H1 (cell line): ENCODE results near the gene ECSIT. TPM values are rescaled to one million over a fixed set of nuclear protein-coding genes. Genes with fewer than 3 reads are reported as not detected.

Experiments used
- CTCF ChIA-PET: fragments of 300-600 bp; sonication (Branson Sonifier 250); formaldehyde crosslinking; loops from one replicate; lab custom pipeline; 2021; ENCODE audit not compliant: partially characterized antibody; lab: Charles Lee
- POLR2A ChIA-PET: fragments of 300-600 bp; sonication (Branson Sonifier 250); formaldehyde crosslinking; loops from one replicate; lab custom pipeline; 2021; ENCODE audit warnings: inconsistent platforms; ENCODE audit not compliant: partially characterized antibody; lab: Charles Lee
- DNase-seq, 2 experiments: peaks; one replicate each; pipeline versions ENCODE4 v3.0.0 to v3.0.0-alpha.2; 2010 to 2022; ENCODE audit warnings: low spot score in 2 of 2, low read depth in 1 of 2, mixed read lengths in 1 of 2
- FAIRE-seq: peaks from 2 replicates; lab custom pipeline; 2011; peaks lifted over from hg19 to GRCh38; lab: Jason Lieb, UNC
- H2AFZ ChIP-seq: 2 replicates; pipeline ENCODE4 v1.8.1; 2012; ENCODE audit warnings: low read length, inconsistent platforms
- H2AK5ac ChIP-seq: 2 replicates; pipeline ENCODE4 v1.6.1; 2013; ENCODE audit warnings: low read depth, low read length
- H2BK120ac ChIP-seq: replicated peaks from 2 replicates; pipeline ENCODE3; 2013; ENCODE audit warnings: low read depth, low read length, inconsistent platforms
- H2BK12ac ChIP-seq: 2 replicates; pipeline ENCODE4 v1.6.1; 2013; ENCODE audit warnings: low read depth, low read length
- H2BK15ac ChIP-seq: 2 replicates; pipeline ENCODE4 v1.6.1; 2013; ENCODE audit warnings: low read length
- H2BK20ac ChIP-seq: 2 replicates; pipeline ENCODE4 v1.6.1; 2013; ENCODE audit warnings: low read length
- H2BK5ac ChIP-seq: 2 replicates; pipeline ENCODE4 v1.6.1; 2013; ENCODE audit warnings: low read depth, low read length
- H3K14ac ChIP-seq: 2 replicates; pipeline ENCODE4 v1.6.1; 2013; ENCODE audit warnings: inconsistent platforms; ENCODE audit not compliant: insufficient read length
- H3K18ac ChIP-seq: 2 replicates; pipeline ENCODE4 v1.6.1; 2013; ENCODE audit warnings: low read length; ENCODE audit errors: extremely low read depth
- H3K23ac ChIP-seq: 2 replicates; pipeline ENCODE4 v1.6.1; 2013; ENCODE audit warnings: inconsistent platforms; ENCODE audit not compliant: insufficient read length
- H3K23me2 ChIP-seq: 2 replicates; pipeline ENCODE4 v1.6.1; 2013; ENCODE audit warnings: low read depth, low read length
- H3K27ac ChIP-seq: 2 replicates; pipeline ENCODE4 v1.6.1; 2011; ENCODE audit warnings: low read depth, low read length, inconsistent platforms
- H3K27me3 ChIP-seq, 4 experiments: replicated peaks in 1 of 4; 1 replicate in 1 of 4; 2 replicates in 3 of 4; pipeline versions ENCODE4 v1.6.1 to v1.8.1; 2011 to 2013; ENCODE audit warnings: low read length in 3 of 4, mild to moderate bottlenecking in 3 of 4, inconsistent platforms in 2 of 4, mixed read lengths in 2 of 4, moderate library complexity in 1 of 4; ENCODE audit not compliant: control insufficient read depth in 3 of 4, insufficient read depth in 3 of 4; ENCODE audit errors: extremely low read depth in 1 of 4
- H3K36me3 ChIP-seq, 4 experiments: 2 replicates each; pipeline versions ENCODE4 v1.6.1 to v1.8.1; 2011 to 2013; ENCODE audit warnings: mild to moderate bottlenecking in 4 of 4, low read length in 3 of 4, moderate library complexity in 2 of 4, control low read depth in 1 of 4, inconsistent platforms in 1 of 4; ENCODE audit not compliant: insufficient read depth in 4 of 4, control insufficient read depth in 2 of 4
- H3K4ac ChIP-seq: replicated peaks from 2 replicates; pipeline ENCODE3; 2013; ENCODE audit warnings: low read length, low read depth, mixed read lengths, inconsistent platforms; ENCODE audit not compliant: insufficient read length
- H3K4me1 ChIP-seq, 4 experiments: replicated peaks in 1 of 4; 1 replicate in 1 of 4; 2 replicates in 3 of 4; pipeline versions ENCODE4 v1.6.1 to v1.8.1; 2011 to 2013; ENCODE audit warnings: low read length in 3 of 4, inconsistent platforms in 2 of 4, mixed read lengths in 1 of 4; ENCODE audit not compliant: insufficient read depth in 4 of 4, control insufficient read depth in 3 of 4
- H3K4me2 ChIP-seq, 2 experiments: 2 replicates each; pipeline versions ENCODE4 v1.6.1 to v1.8.1; 2011 to 2013; ENCODE audit warnings: low read depth in 2 of 2, low read length in 2 of 2, control low read depth in 1 of 2, inconsistent platforms in 1 of 2, mild to moderate bottlenecking in 1 of 2; ENCODE audit not compliant: insufficient read depth in 1 of 2
- H3K4me3 ChIP-seq, 4 experiments: fragments of 200-600, 300-600 bp in 1 of 4; sonication (generic), shearing (Covaris generic), sonication (Bioruptor Twin) in 1 of 4; 2 replicates each; pipeline versions ENCODE4 v1.5.1 to v1.8.1; 2011 to 2016; ENCODE audit warnings: low read length in 4 of 4, low read depth in 3 of 4, control low read depth in 2 of 4, inconsistent platforms in 2 of 4, mild to moderate bottlenecking in 2 of 4, mixed read lengths in 1 of 4, moderate library complexity in 1 of 4; ENCODE audit not compliant: insufficient read depth in 2 of 4; ENCODE audit errors: extremely low read depth in 1 of 4
- H3K56ac ChIP-seq: replicated peaks from 2 replicates; pipeline ENCODE3; 2013; ENCODE audit warnings: low read depth, mild to moderate bottlenecking, mixed read lengths, low read length, inconsistent platforms; ENCODE audit not compliant: insufficient read length
- H3K79me1 ChIP-seq: 2 replicates; pipeline ENCODE4 v1.6.1; 2013; ENCODE audit warnings: low read depth, low read length, control low read depth
- H3K79me2 ChIP-seq, 2 experiments: 2 replicates each; pipeline versions ENCODE4 v1.6.1 to v1.8.1; 2012 to 2013; ENCODE audit warnings: low read length in 2 of 2, mild to moderate bottlenecking in 2 of 2, inconsistent platforms in 1 of 2; ENCODE audit not compliant: insufficient read depth in 2 of 2, control insufficient read depth in 1 of 2
- H3K9ac ChIP-seq, 4 experiments: replicated peaks in 1 of 4; 1 replicate in 1 of 4; 2 replicates in 3 of 4; pipeline versions ENCODE4 v1.6.1 to v1.8.1; 2011 to 2013; ENCODE audit warnings: low read depth in 3 of 4, low read length in 3 of 4, control low read depth in 2 of 4, mild to moderate bottlenecking in 2 of 4, moderate library complexity in 2 of 4, inconsistent platforms in 1 of 4; ENCODE audit errors: extremely low read depth in 1 of 4
- H3K9me3 ChIP-seq, 2 experiments: 2 replicates each; pipeline versions ENCODE4 v1.6.1 to v1.8.1; 2012 to 2013; ENCODE audit warnings: mild to moderate bottlenecking in 2 of 2, moderate library complexity in 2 of 2, control low read depth in 1 of 2, inconsistent platforms in 1 of 2, low read depth in 1 of 2, low read length in 1 of 2, mixed read lengths in 1 of 2; ENCODE audit not compliant: insufficient read depth in 2 of 2
- H4K20me1 ChIP-seq, 2 experiments: replicated peaks in 1 of 2; 2 replicates each; pipeline versions ENCODE3 to v1.8.1; 2011 to 2013; ENCODE audit warnings: inconsistent platforms in 2 of 2, low read length in 2 of 2, mild to moderate bottlenecking in 1 of 2; ENCODE audit not compliant: insufficient read depth in 2 of 2, control insufficient read depth in 1 of 2
- H4K5ac ChIP-seq: 2 replicates; pipeline ENCODE4 v1.6.1; 2013; ENCODE audit warnings: low read length, low read depth, mixed read lengths, inconsistent platforms; ENCODE audit not compliant: insufficient read length
- H4K8ac ChIP-seq: 2 replicates; pipeline ENCODE4 v1.8.0; 2013; ENCODE audit warnings: mild to moderate bottlenecking, moderate library complexity, low read length, inconsistent platforms; ENCODE audit not compliant: insufficient read depth; ENCODE audit errors: extremely low read depth
- H4K91ac ChIP-seq: replicated peaks from 2 replicates; pipeline ENCODE3; 2013; ENCODE audit warnings: low read length, mixed read lengths, inconsistent platforms; ENCODE audit not compliant: insufficient read length
- RFX5 ChIP-seq: IDR thresholded peaks from 2 replicates; pipeline ENCODE4 v1.6.1; 2011; ENCODE audit warnings: low read depth, low read length, improper control_type of control experiment, borderline replicate concordance
- SIX5 ChIP-seq: IDR thresholded peaks from 2 replicates; pipeline ENCODE4 v1.6.1; 2011; ENCODE audit warnings: mild to moderate bottlenecking, low read depth, low read length
- SP2 ChIP-seq: IDR thresholded peaks from 2 replicates; pipeline ENCODE4 v1.6.1; 2012; ENCODE audit warnings: mild to moderate bottlenecking, low read length, inconsistent platforms
- SP4 ChIP-seq: IDR thresholded peaks from 2 replicates; pipeline ENCODE4 v1.6.1; 2012; ENCODE audit warnings: low read length, inconsistent platforms
- WGBS, 2 experiments: shearing (Covaris generic) in 1 of 2; methylation state at CpG; one replicate each; pipeline versions ENCODE4 v1.1.6 to v1.1.7; 2013 to 2015; ENCODE audit warnings: low lambda C conversion rate in 2 of 2, mixed read lengths in 2 of 2, inconsistent platforms in 1 of 2, low coverage in 1 of 2, missing lambda C conversion rate in 1 of 2; ENCODE audit not compliant: insufficient replicate concordance in 2 of 2, insufficient coverage in 1 of 2, insufficient read length in 1 of 2; ENCODE audit errors: extremely low coverage in 1 of 2, missing lambda C conversion rate in 1 of 2; 5-methylcytosine and 5-hydroxymethylcytosine counted together
- polyA plus RNA-seq, 7 experiments: library from polyadenylated mRNA; depleted of rRNA in 3 of 7; stranded (reverse) in 5 of 7; unstranded in 2 of 7; fragments of >200 nt in 5 of 7; fragments of 200-250 nt in 2 of 7; gene quantifications; 1 replicate in 5 of 7; 2 replicates in 1 of 7; 4 replicates in 1 of 7; pipeline versions ENCODE4 v1.2.1 to v1.2.3, GENCODE V29; 2011 to 2013; ENCODE audit warnings: missing spikeins in 2 of 7, mixed read lengths in 2 of 7
- total RNA-seq: library from RNA; stranded (reverse); fragmentation: NEBNext Ultra II Directional; extraction: Animal tissue kit (Norgen Biotek cat#: 25700); gene quantifications from 2 replicates; pipeline ENCODE4 v1.2.1, GENCODE V29; 2021
- TF ChIP-seq, protein P1 (sequence below): IDR thresholded peaks from 2 replicates; pipeline ENCODE4 v1.6.1; 2012; ENCODE audit warnings: inconsistent platforms

Gene ECSIT
- total and polyA plus RNA-seq, 2 of the 8 experiments (the other 6 are each of a cell fraction or from before 2014, with no cell fraction given) = 55.7 to 74.1 TPM

DNA sequence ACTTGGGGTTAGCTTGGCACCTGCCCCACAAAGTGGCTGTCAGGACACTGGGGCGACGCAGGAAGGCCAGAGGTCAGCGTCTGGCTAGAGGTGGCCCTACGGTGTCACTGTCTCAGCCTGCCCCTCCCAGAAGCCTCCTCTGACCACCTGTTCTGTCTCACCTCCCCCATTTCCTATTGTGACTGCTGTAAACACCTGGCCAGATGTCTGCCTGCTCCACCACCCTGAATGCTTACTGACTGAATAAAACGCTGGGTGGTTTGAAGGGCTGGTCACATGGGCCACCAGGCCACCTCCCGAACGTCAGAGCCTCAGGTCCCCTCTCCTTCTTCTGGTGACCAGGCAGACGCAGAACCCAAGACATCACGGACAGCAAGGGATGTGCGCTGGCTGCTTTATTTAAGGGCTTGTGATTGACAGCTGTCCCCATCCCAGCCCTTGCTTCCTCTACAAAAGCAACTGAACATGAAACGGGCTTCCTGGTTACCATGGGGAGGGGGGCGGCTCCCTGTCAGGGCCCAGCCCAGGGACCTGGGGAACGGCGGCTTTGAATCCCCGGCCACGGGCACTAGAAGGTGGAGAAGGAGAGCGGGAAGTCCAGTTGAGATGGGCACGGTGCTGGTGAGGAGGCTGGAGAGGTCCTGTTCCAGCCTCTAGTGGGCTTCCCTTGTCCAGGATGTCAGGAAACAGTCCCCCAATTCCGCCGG lies 23.9 kb upstream of the ECSIT start:
- no peak overlapping the region for H3K27ac ChIP-seq
- ChIA-PET CTCF (interaction anchor here (1.0 to 2.3 kb wide), 9 partner anchors 14 to 67 kb away, joined by 3 to 10 read pairs (median 6); partner anchors contain the start of gene CNN1), POLR2A (interaction anchor here (1.3 to 1.5 kb wide), 3 partner anchors 11 to 45 kb away, joined by 3 to 4 read pairs (median 4); no protein-coding TSS in a partner anchor)
- H3K9ac ChIP-seq = no peak overlapping the region; a peak in 1 of 7 replicates
- H2BK20ac ChIP-seq = no peak overlapping the region
- no peak for DNase-seq
- H4K20me1 ChIP-seq = peaks cover 2 to 24% of the 10 kb centered on the region in 2 experiments
- H2AK5ac ChIP-seq = no peak overlapping the region
- no peak overlapping the region for H4K8ac ChIP-seq
- no peak overlapping the region for H2AFZ ChIP-seq
- H3K79me2 ChIP-seq = peaks cover under 1 to 24% of the 10 kb centered on the region in 2 experiments; a peak in 3 of 4 replicates
- H3K23me2 ChIP-seq = 0 out of 2 replicates have a peak, but pooled peaks cover under 1% of the 10 kb centered on the region
- H3K36me3 ChIP-seq = peaks cover 0 to 21% (median 15%) of the 10 kb centered on the region in 4 experiments; a peak in 5 of 8 replicates
- peaks cover 14% of the 10 kb centered on the region for H3K79me1 ChIP-seq
- H2BK120ac ChIP-seq = no peak overlapping the region
- no peak overlapping the region for H2BK15ac ChIP-seq
- H3K56ac ChIP-seq = no peak overlapping the region
- no peak overlapping the region for H3K4me3 ChIP-seq
- no peak overlapping the region for H3K4me2 ChIP-seq
- H2BK5ac ChIP-seq = no peak overlapping the region
- no peak overlapping the region for H4K5ac ChIP-seq
- FAIRE-seq = no peak
- H4K91ac ChIP-seq = no peak overlapping the region
- no peaks in the 10 kb centered on the region for H3K9me3 ChIP-seq
- H2BK12ac ChIP-seq = no peak overlapping the region
- peaks cover 0 to 5% (median 0%) of the 10 kb centered on the region in 4 experiments; a peak in 3 of 7 replicates for H3K4me1 ChIP-seq
- no peak overlapping the region for H3K23ac ChIP-seq
- no peak for TF ChIP-seq SIX5
- TF ChIP-seq, protein P1, sequence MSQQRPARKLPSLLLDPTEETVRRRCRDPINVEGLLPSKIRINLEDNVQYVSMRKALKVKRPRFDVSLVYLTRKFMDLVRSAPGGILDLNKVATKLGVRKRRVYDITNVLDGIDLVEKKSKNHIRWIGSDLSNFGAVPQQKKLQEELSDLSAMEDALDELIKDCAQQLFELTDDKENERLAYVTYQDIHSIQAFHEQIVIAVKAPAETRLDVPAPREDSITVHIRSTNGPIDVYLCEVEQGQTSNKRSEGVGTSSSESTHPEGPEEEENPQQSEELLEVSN = no peak
- no peak for TF ChIP-seq RFX5
- no peak for TF ChIP-seq SP2
- TF ChIP-seq SP4 = no peak
- H3K14ac ChIP-seq = no peak overlapping the region
- no peak overlapping the region for H3K4ac ChIP-seq
- H3K18ac ChIP-seq = no peak overlapping the region
- 84% methylated on average over 20 of the region's 20 CpGs; no CpG with 5 or more reads in 1 of the 2 experiments for WGBS, 2 experiments
- H3K27me3 ChIP-seq = no peaks in the 10 kb centered on the region
